SK-N-MC (cell line): ENCODE data around the gene RPS28.
"Not testable (repeated sequence)": the region's sequence is repeated elsewhere in the genome, so short reads cannot be mapped to it uniquely, and the experiment has no call there.

Experiments used
- DNase-seq: peaks from one replicate; pipeline ENCODE4 v3.0.0-alpha.2; 2011; ENCODE audit warnings: low read depth, low spot score
- H3K27ac ChIP-seq: fragments of 200-600 bp; sonication (generic); 2 replicates; pipeline ENCODE4 v1.5.1; 2016; ENCODE audit warnings: mixed run types
- H3K36me3 ChIP-seq: fragments of 200-600 bp; sonication (generic); 2 replicates; pipeline ENCODE4 v1.6.1; 2017; ENCODE audit warnings: antibody characterized with exemption, low read length, mixed read lengths; ENCODE audit not compliant: insufficient read depth
- H3K4me3 ChIP-seq: fragments of 200-600 bp; sonication (generic); 2 replicates; pipeline ENCODE4 v1.5.1; 2016
- H3K9ac ChIP-seq: fragments of 200-600 bp; sonication (generic); 2 replicates; pipeline ENCODE4 v1.8.0; 2017; ENCODE audit warnings: mixed run types, mixed read lengths; ENCODE audit not compliant: insufficient read length
- H3K9me3 ChIP-seq: fragments of 200-600 bp; sonication (generic); 2 replicates; pipeline ENCODE4 v1.6.1; 2017; ENCODE audit warnings: low read depth, mild to moderate bottlenecking, antibody characterized with exemption, low read length, moderate library complexity, mixed read lengths
- EZH2 ChIP-seq: fragments of 200-600 bp; sonication (generic); IDR thresholded peaks from one replicate; pipeline ENCODE4 v1.6.1; 2017; ENCODE audit warnings: antibody characterized with exemption
- FOXP2 ChIP-seq: optimal IDR thresholded peaks from 2 replicates; pipeline ENCODE3; 2011; ENCODE audit warnings: mild to moderate bottlenecking, moderate library complexity; ENCODE audit not compliant: insufficient read depth; ENCODE audit errors: extremely low read length, control extremely low read depth
- POLR2AphosphoS5 ChIP-seq: IDR thresholded peaks from 2 replicates; pipeline ENCODE4 v1.6.1; 2012; ENCODE audit warnings: mild to moderate bottlenecking, low read depth, low read length, borderline replicate concordance

The RPS28 gene

GRCh38 chr19:8307400-8307964, 13.8 kb upstream of the RPS28 start:
- H3K27ac ChIP-seq, result peak overlapping the region; percentile 77
- H3K36me3 ChIP-seq, result peaks cover 56% of the 10 kb centered on the region
- no peak for TF ChIP-seq POLR2AphosphoS5
- no peak for TF ChIP-seq EZH2
- TF ChIP-seq FOXP2, result no peak
- H3K9me3 ChIP-seq, result no peaks in the 10 kb centered on the region
- no peak for DNase-seq
- H3K4me3 ChIP-seq, result peak overlapping the region; percentile 98
- peak overlapping the region; percentile 87 for H3K9ac ChIP-seq

- H3K4me3 ChIP-seq, result peak within 1 kb of the TSS; percentile 98
- H3K9ac ChIP-seq, result peak within 1 kb of the TSS; percentile 87
- peaks cover 55% of the 10 kb centered on the region for H3K36me3 ChIP-seq
- H3K27ac ChIP-seq, result peak within 1 kb of the TSS; percentile 77
- no peaks in the 10 kb centered on the region for H3K9me3 ChIP-seq
- TF ChIP-seq POLR2AphosphoS5 (peak; percentile 96), EZH2 (no peak), FOXP2 (no peak)
- peak; percentile 39 for DNase-seq
These were observed 13.1 kb upstream of the RPS28 start, which contains the start of gene CD320 for GRCh38 chr19:8307965-8308866. CD320 (minus strand) TSS chr19:8308358; CDS start chr19:8308290, 68 bp downstream.

GRCh38 chr19:8308891-8309291, 12.4 kb upstream of the RPS28 start:
- Histone ChIP-seq H3K9me3 (no peaks in the 10 kb centered on the region), H3K27ac (no peak overlapping the region), H3K4me3 (peak overlapping the region; percentile 98), H3K36me3 (peaks cover 54% of the 10 kb centered on the region), H3K9ac (no peak overlapping the region)
- no peak for TF ChIP-seq FOXP2
- no peak for TF ChIP-seq POLR2AphosphoS5
- TF ChIP-seq EZH2, result no peak
- DNase-seq, result no peak

- Histone ChIP-seq H3K9me3 (no peaks in the 10 kb centered on the region), H3K27ac (no peak overlapping the region), H3K4me3 (no peak overlapping the region), H3K9ac (no peak overlapping the region), H3K36me3 (peaks cover 51% of the 10 kb centered on the region)
- TF ChIP-seq EZH2 (no peak), FOXP2 (no peak), POLR2AphosphoS5 (no peak)
- no peak for DNase-seq
These were observed 10.8 kb upstream of the RPS28 start for GRCh38 chr19:8310342-8311055.

- Histone ChIP-seq H3K36me3 (peaks cover 47% of the 10 kb centered on the region), H3K27ac (peak overlapping the region; percentile 60; the same call in 1 of the 2 replicates), H3K9ac (no peak overlapping the region), H3K9me3 (no peaks in the 10 kb centered on the region), H3K4me3 (no peak overlapping the region)
- no peak for DNase-seq
- TF ChIP-seq POLR2AphosphoS5, result no peak
- TF ChIP-seq EZH2, result no peak
- no peak for TF ChIP-seq FOXP2
These were observed 9.6 kb upstream of the RPS28 start for GRCh38 chr19:8311461-8312260.

- DNase-seq, H3K4me3 ChIP-seq, H3K27ac ChIP-seq, H3K9ac ChIP-seq, H3K9me3 ChIP-seq: not testable (repeated sequence)
- peaks cover 42% of the 10 kb centered on the region for H3K36me3 ChIP-seq
These were observed 6.2 kb upstream of the RPS28 start for GRCh38 chr19:8314981-8315640.

DNA sequence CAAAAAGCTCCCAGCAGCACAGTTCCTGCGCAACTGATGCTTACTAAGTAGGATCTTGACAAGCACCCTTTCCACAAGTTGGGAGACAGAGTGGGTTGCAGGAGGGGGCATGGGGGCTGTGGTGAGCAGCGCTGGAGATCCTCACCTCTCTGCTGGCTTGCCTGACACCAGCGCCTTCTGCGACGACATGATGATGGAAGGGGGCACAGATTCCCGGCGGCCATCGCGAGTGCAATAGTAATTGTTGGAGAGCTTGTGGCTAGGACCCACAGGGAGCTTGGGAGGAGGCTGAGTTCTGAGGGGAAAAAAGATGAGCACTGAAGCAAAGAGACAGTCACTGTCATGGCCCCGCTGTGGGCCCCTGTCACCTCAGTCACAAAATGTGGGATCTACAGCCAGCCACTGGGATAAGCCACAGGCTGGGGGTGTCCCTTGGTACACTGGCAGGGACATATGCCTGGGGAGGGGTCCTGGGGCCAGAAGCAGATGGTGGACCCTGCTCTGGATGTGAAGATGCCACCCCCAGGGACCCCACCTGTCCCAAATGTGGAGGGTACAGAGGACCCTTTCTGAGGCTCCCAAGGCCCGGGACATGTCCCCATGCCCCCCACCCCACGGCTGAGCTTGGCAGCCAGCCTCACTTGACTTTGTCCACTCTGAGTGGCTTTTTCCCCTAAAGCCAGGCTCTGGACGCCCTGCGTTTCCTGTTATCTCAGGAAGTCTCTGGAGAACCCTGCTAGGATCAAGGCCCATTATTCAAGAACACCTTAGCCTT, 4.8 kb upstream of the RPS28 start:
- no peak overlapping the region for H3K27ac ChIP-seq
- TF ChIP-seq POLR2AphosphoS5 (no peak), EZH2 (no peak), FOXP2 (no peak)
- H3K9ac ChIP-seq, result no peak overlapping the region
- peaks cover 31% of the 10 kb centered on the region for H3K36me3 ChIP-seq
- no peak overlapping the region for H3K4me3 ChIP-seq
- no peak for DNase-seq
- no peaks in the 10 kb centered on the region for H3K9me3 ChIP-seq

DNA sequence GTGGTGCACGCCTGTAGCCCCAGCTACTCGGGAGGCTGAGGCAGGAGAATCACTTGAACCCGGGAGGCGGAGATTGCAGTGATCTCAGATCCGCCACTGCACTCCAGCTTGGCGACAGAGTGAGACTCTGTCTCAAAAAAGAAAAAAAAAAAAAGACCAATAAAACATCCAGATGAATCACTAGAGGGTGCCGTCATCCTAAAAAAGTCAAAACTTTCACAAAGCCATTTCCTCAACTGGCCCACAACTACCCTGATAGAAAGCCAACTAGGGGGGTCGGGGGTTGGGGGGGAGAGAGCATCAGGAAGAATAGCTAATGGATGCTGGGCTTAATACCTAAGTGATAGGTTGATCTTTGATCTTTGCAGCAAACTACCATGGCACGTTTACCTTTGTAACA, 2.5 kb upstream of the RPS28 start:
- H3K27ac ChIP-seq, H3K4me3 ChIP-seq, DNase-seq, H3K9me3 ChIP-seq, H3K9ac ChIP-seq: not testable (repeated sequence)
- peaks cover 41% of the 10 kb centered on the region for H3K36me3 ChIP-seq
